ENCODE results near the gene IARS2.
"Not testable (repeated sequence)": the region's sequence is repeated elsewhere in the genome, so short reads cannot be mapped to it uniquely, and the experiment has no call there.

IARS2 gene

GRCh38 chr1:220164116-220164515, 70.2 kb downstream of the IARS2 start:
- DNase-seq (ENCODE audit: low read depth in 2 of 2, low spot score in 1 of 2) = no peak

DNA sequence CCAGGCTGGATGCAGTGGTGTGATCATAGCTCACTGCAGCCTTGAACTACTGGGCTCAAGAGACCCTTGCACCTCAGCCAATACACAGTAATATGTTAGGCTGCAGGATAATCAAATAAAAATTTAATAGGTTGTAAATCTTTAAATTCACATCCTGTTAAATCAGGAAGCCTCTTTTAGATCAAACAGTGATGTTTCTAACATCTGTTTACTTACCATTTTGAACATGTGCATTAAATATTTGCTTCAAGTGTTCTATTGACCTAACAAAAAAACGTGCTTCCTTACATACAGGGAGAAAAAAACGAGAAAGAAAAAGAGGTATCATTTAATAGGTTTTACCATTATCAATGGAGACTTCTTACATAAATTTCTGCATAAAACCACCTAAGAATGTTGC, 70.6 kb downstream of the IARS2 start:
- no peak for DNase-seq (ENCODE audit: low read depth in 2 of 2, low spot score in 1 of 2)

DNA sequence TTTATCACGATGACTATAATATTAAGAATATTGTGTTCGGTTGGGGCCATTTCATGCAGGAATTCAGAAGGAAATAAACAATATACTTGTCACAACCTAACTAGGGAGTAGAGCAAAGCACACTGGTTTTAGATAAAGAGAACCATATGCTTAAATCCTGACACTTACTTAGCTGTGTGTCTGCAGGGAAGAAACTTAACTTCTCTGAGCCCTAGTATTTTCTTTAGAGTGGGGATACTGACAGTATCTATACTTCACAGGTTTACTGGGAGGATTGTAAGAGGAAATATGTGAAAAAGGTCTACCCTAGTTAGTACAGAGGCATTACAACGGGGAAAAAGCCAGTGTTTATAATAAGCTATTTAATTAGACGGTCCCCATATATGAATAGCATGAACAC, 72.9 kb downstream of the IARS2 start:
- DNase-seq (ENCODE audit: low read depth in 2 of 2, low spot score in 1 of 2) = no peak

- not testable (repeated sequence) for DNase-seq (ENCODE audit: low read depth in 2 of 2, low spot score in 1 of 2)
These were observed 76.0 kb downstream of the IARS2 start for GRCh38 chr1:220169887-220170286.

DNA sequence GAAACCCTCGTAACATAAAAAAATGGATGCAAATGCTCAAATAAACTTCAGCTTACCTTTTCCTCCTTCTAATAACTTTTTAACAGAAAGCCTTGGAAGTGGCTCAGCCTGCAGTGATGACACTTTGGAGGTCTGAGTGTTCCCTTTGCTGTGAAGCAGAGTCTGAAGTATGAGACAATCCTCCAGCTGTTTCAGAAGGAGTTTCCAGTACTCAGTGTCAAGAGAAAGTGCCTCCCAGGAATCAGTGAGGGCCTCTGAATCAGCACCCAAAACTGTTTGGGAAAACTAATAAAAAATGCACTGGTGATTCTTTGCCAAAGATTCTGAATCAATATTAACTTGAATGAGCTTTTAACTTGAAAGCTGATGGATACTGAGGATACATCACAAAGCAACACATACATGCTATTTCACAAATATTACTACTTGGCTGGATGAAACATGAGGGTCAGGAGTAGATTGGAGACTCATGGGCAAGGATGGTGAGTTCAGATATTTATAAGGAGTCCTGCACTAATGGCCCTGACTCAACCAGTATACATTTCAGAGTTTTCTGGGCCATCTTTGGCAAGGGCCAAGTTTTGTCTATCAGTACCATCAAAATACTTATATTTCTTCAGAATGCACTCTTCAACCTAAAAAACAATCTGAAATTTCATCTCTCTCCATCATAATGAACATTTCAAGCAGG, 77.0 kb downstream of the IARS2 start:
- DNase-seq (ENCODE audit: low read depth in 2 of 2, low spot score in 1 of 2) = no peak

DNA sequence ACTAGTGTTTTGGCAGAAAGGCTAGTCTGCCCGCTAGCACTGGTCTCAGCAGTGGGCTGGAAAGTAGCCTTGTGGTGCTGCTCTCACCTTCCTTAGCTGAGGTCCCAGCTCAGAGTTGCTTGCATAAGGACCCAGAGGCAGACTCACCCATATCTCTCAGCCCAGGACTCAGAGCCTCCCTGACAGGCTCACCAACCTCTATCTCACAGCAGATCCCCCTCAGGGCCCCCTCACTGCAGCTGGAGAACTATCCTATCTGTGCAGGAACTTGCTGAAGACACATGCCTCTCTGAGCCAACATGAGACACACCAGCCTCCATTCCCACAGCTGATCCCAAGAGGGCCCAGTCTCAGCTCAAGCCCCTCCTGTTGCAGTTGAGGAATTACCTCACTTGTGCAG, 82.6 kb downstream of the IARS2 start:
- DNase-seq (ENCODE audit: low read depth in 2 of 2, low spot score in 1 of 2) = no peak

GRCh38 chr1:220182111-220182510, 88.2 kb downstream of the IARS2 start:
- DNase-seq (ENCODE audit: low read depth in 2 of 2, low spot score in 1 of 2) = no peak

GRCh38 chr1:220182656-220183055, 88.7 kb downstream of the IARS2 start:
- DNase-seq (ENCODE audit: low read depth in 2 of 2, low spot score in 1 of 2) = no peak

- DNase-seq (ENCODE audit: low read depth in 2 of 2, low spot score in 1 of 2) = no peak
These were observed 90.6 kb downstream of the IARS2 start for GRCh38 chr1:220184506-220184905.

DNA sequence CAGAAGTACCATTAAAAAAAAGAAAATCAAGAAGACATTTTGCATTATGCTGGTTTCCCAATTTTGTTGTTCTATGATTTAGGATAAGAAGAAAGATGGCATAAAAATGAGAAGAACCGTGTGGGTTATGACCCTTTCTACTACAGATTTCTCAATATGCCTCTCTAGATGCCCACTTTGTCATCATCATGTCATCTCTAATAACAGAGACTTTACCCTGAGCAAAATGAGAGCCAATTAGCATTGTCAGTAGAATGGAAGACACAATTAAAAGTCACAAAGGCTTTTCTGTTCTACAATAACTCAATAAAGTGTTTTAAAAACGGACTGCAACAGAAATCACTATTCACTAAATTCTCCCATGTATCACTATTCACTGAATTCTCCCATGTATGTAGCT, 92.8 kb downstream of the IARS2 start:
- no peak for DNase-seq (ENCODE audit: low read depth in 2 of 2, low spot score in 1 of 2)

GRCh38 chr1:220188538-220188937, 94.6 kb downstream of the IARS2 start:
- no peak for DNase-seq (ENCODE audit: low read depth in 2 of 2, low spot score in 1 of 2)

- DNase-seq (ENCODE audit: low read depth in 2 of 2, low spot score in 1 of 2) = no peak
These were observed 95.9 kb downstream of the IARS2 start for GRCh38 chr1:220189750-220190347.

DNA sequence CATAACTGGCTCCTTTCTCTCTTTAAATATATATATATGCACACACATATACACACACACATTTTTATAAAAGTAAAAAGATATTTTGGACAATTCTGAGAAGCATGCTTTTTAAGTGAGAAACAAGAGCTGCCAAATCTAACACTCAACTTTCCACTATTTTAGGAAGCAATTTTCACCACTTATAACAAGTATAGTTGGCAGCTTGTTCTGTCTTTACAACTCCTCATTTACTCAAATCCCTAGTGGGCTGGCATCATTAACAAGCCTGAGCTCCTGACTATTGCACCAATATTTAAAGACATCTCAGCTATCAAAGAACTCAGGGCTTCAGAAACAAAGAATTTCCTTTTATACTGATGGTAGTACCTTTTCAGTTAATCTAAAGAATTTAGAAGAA, 101.8 kb downstream of the IARS2 start:
- no peak for DNase-seq (ENCODE audit: low read depth in 2 of 2, low spot score in 1 of 2)

All from stimulated activated CD8-positive, alpha-beta memory T cell treated with anti-CD3 and anti-CD28 coated beads, Interleukin-4, amount 100 ng/mL, for 4 hours (primary cell).